ENCODE data around the gene AUH.

- TF ChIP-seq CTCF (IDR thresholded peaks at IDR 0.05) (no peak), POLR2A (IDR thresholded peaks at IDR 0.05) (no peak)
These were observed 152.9 kb downstream of the AUH start for GRCh38 chr9:91208837-91209236.
